Testis (tissue), 3 donors: ENCODE measurements around the gene SLC35B1. TPM values are rescaled to one million over a fixed set of nuclear protein-coding genes. Genes with fewer than 3 reads are reported as not detected.

Experiments
- DNase-seq: peaks from one replicate; pipeline ENCODE4 v3.0.0-alpha.2; 2019
- H3K27ac ChIP-seq, 2 donors: fragments of 200-600 bp; sonication (generic); one replicate each; pipeline ENCODE4 v1.5.1; 2019
- H3K27me3 ChIP-seq: fragments of 200-600 bp; sonication (generic); one replicate; pipeline ENCODE4 v1.5.1; 2019
- H3K36me3 ChIP-seq: fragments of 200-600 bp; sonication (generic); one replicate; pipeline ENCODE4 v1.5.1; 2017; ENCODE audit warnings: low read depth; ENCODE audit errors: missing control alignments
- H3K4me1 ChIP-seq: fragments of 200-600 bp; sonication (generic); one replicate; pipeline ENCODE4 v1.5.1; 2019
- H3K4me3 ChIP-seq, 2 donors: fragments of 200-600 bp; sonication (generic); one replicate each; pipeline ENCODE4 v1.5.1; 2017 to 2019
- H3K9me3 ChIP-seq: fragments of 200-600 bp; sonication (generic); one replicate; pipeline ENCODE4 v1.5.1; 2017
- POLR2A ChIP-seq: fragments of 450-650 bp; IDR thresholded peaks from one replicate; pipeline ENCODE4 v1.6.1; 2017; ENCODE audit warnings: antibody characterized with exemption, mild to moderate bottlenecking, moderate library complexity
- WGBS, 2 donors: methylation state at CpG; one replicate each; pipeline ENCODE4 v1.1.5; 2018; 5-methylcytosine and 5-hydroxymethylcytosine counted together
- intact Hi-C: fragments of 100-400 bp; cut with DNase I; formaldehyde crosslinking; loops from one replicate; pipeline ENCODE4 v1.15.1; 2023; ENCODE audit warnings: low total_unique reads
- polyA plus RNA-seq: library from polyadenylated mRNA; stranded (reverse); fragments of 350-450 nt; fragmentation: Illumina TruSeq; extraction: RNeasy Lipid Tissue Mini Kit (QIAGEN cat#74804); gene quantifications from one replicate; pipeline ENCODE4 v1.2.3, GENCODE V29; 2014; ENCODE audit warnings: low read depth, low replicate concordance; ENCODE audit not compliant: insufficient read depth
- total RNA-seq, 2 donors: library from RNA; depleted of rRNA; stranded (reverse); fragments of >200 nt; gene quantifications; one replicate each; pipeline ENCODE4 v1.2.3, GENCODE V29; 2016
- TF ChIP-seq, protein P1 (sequence below), 3 experiments: fragments of 450-650 bp in 2 of 3; fragments of 200-600 bp in 1 of 3; sonication (generic) in 1 of 3; IDR thresholded peaks; one replicate each; pipeline ENCODE4 v1.5.1; 2016 to 2019; ENCODE audit warnings: antibody characterized with exemption in 3 of 3, mild to moderate bottlenecking in 2 of 3, moderate library complexity in 1 of 3

The SLC35B1 gene
- total and polyA plus RNA-seq, 3 donors from 2014 or later = 39.9 to 66.3 (median 45.4) TPM

DNA sequence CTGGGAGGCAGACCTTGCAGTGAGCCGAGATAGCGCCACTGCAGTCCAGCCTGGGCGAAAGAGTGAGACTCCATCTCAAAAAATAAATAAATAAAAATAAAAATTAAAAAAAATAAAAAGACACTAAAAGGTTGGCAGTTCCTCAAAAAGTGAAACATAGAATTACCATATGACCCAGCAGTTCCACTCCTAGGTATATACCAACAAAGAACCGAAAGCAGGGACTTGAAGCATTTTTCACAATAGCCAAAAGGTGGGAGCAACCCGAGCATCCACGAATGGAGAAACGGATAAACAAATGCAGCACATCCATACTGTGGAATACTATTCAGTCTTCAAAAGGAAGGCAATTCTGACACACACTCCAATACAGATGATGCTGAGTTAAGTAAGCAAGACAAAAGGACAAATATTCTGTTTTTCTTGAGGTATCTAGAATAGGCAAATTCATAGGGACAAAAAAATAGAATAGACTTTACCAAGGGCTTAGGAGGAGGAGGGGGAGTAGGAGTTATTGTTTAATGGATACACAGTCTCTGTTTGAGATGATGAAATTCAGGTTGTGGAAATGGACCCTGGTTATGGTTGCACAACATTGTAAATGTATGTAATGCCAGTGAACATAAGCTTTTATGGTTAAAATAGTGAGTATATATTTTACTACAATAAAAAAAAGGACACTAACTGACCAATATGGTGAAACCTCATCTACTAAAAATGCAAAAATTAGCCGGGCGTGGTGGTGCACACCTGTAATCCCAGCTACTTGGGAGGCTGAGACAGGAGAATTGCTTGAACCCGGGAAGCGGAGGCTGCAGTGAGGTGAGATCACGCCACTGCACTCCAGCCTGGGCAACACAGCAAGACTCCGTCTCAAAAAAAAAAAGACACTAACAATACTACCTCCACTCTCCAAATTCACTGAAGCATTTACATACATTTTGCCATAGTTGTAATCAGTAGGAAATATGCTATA is 27.0 kb upstream of the SLC35B1 start:
- WGBS, 2 donors = 87 to 94% methylated on average over 13 of the region's 13 CpGs
- peaks cover 11% of the 10 kb centered on the region for H3K4me1 ChIP-seq

DNA sequence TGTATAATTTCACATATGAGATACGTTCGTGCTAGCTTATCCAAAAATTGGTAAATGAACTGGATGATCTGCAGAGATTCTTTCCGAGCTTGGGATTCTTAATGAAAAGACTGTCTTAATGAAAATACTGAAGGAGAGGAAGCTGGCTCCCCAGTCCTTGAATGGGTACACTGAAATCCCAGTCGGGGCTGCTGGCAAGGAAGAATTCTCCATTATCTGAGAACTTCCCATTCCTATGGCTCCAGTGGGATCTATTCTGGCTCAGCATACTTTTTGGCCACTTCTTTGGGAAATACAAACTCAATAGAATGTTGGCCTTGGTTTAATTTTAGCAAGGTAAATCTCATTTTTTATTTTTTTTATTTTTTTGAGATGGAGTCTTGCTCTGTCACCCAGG is 23.7 kb upstream of the SLC35B1 start:
- Histone ChIP-seq H3K36me3 (no peaks in the 10 kb centered on the region), H3K4me3 (no peak overlapping the region), H3K27me3 (no peaks in the 10 kb centered on the region), H3K9me3 (no peaks in the 10 kb centered on the region), H3K27ac (no peak overlapping the region), H3K4me1 (peaks cover 30% of the 10 kb centered on the region)
- DNase-seq = peak; percentile 27
- intact Hi-C loops = no loop called here
- 37 to 63% methylated on average over 4 of the region's 4 CpGs for WGBS, 2 donors
- TF ChIP-seq, protein P1, sequence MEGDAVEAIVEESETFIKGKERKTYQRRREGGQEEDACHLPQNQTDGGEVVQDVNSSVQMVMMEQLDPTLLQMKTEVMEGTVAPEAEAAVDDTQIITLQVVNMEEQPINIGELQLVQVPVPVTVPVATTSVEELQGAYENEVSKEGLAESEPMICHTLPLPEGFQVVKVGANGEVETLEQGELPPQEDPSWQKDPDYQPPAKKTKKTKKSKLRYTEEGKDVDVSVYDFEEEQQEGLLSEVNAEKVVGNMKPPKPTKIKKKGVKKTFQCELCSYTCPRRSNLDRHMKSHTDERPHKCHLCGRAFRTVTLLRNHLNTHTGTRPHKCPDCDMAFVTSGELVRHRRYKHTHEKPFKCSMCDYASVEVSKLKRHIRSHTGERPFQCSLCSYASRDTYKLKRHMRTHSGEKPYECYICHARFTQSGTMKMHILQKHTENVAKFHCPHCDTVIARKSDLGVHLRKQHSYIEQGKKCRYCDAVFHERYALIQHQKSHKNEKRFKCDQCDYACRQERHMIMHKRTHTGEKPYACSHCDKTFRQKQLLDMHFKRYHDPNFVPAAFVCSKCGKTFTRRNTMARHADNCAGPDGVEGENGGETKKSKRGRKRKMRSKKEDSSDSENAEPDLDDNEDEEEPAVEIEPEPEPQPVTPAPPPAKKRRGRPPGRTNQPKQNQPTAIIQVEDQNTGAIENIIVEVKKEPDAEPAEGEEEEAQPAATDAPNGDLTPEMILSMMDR (IDR thresholded peaks at IDR 0.05) = no peak
- TF ChIP-seq POLR2A = no peak

More for the DNA sequence above, 27.0 kb upstream of the SLC35B1 start:
- H3K27ac ChIP-seq = no peak overlapping the region
- DNase-seq = no peak
- no peaks in the 10 kb centered on the region for H3K9me3 ChIP-seq
- H3K27me3 ChIP-seq = no peaks in the 10 kb centered on the region
- no peak overlapping the region for H3K4me3 ChIP-seq
- TF ChIP-seq POLR2A = no peak
- TF ChIP-seq, protein P1 (IDR thresholded peaks at IDR 0.05) = no peak
- intact Hi-C loops = no loop called here
- H3K36me3 ChIP-seq = no peaks in the 10 kb centered on the region

DNA sequence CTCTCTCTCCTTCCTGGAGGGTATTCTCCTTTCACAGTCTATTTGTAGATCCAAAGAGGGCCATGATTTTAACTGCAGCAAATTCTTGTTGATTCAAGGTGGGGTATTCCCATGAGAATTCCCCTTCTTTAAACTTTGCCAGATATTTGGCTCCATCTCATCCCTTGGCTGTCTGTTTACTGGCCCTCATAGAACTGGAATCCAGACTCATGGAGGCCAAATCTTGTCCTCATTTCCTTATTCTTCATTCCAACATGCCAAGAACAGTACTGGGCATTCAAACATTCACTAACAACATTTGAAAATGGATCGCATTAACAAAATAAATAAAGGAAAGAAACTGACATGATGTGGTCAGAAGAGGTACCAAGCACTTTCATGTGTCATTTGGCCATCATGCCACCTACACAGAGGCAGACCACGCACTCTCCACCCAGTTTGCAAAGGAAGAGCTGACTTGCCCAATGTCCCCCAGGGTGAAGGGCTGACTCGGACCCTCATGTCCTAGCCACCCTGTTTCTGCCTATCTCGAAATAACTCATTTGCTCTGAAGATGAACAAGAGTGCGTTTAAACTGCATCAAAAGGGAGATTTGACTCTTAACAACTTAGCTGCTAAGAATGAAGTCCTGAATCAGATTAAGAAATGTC is 23.1 kb upstream of the SLC35B1 start:
- no peak overlapping the region for H3K4me3 ChIP-seq
- H3K27me3 ChIP-seq = no peaks in the 10 kb centered on the region
- 64 to 66% methylated on average over 5 of the region's 5 CpGs for WGBS, 2 donors
- no peaks in the 10 kb centered on the region for H3K36me3 ChIP-seq
- no peaks in the 10 kb centered on the region for H3K9me3 ChIP-seq
- TF ChIP-seq, protein P1 (IDR thresholded peaks at IDR 0.05) = no peak
- TF ChIP-seq POLR2A = no peak
- peaks cover 30% of the 10 kb centered on the region for H3K4me1 ChIP-seq
- no peak overlapping the region for H3K27ac ChIP-seq
- intact Hi-C loops = no loop called here
- DNase-seq = no peak

DNA sequence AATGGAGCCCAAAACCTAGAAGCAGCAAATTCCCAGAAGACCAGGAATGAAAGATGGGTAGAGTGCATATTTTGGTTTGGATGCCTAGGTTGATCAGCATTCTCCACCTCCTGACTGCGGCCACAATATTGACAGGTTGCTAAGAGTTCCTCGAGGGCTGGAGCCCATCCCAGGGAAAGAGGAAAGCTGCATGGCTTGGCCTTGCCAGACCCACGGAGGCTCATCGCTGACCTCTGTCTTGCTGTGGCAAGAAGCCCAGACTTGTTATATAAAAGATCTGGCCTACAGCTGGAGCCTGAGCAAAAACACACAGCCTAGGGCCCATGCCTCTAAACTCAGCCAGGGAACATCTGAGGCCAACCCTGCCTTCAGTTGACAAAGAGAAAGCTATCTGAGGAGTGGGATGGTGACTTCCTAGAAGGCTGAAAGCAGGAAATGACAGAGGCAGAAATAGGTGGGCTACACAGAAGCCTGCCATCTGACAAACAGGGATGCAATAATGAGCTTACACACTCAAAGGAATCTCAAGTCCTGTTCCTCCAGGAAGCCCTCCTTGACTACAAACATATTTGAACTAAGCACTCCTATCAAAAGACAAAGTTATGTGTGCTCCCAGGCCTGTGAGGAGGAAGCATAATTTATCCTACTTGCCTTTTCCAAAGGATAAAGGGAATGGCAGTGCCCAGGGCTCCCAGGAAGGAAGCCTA is 22.5 kb upstream of the SLC35B1 start:
- TF ChIP-seq, protein P1 (IDR thresholded peaks at IDR 0.05) = no peak
- TF ChIP-seq POLR2A = no peak
- Histone ChIP-seq H3K9me3 (no peaks in the 10 kb centered on the region), H3K27ac (no peak overlapping the region), H3K4me3 (no peak overlapping the region), H3K36me3 (no peaks in the 10 kb centered on the region), H3K4me1 (peaks cover 30% of the 10 kb centered on the region), H3K27me3 (no peaks in the 10 kb centered on the region)
- DNase-seq = peak; percentile 76
- 23 to 55% methylated on average over 2 to 4 of the region's 4 CpGs for WGBS, 2 donors
- intact Hi-C loops = no loop called here
